GM12801 (cell line): ENCODE data around the gene NCAM2.

Source experiments
- TF ChIP-seq, protein P1 (sequence below): IDR thresholded peaks from one replicate; pipeline ENCODE4 v1.5.1; 2011; ENCODE audit warnings: control low read depth; ENCODE audit not compliant: insufficient read length; ENCODE audit errors: extremely low read depth

Gene NCAM2

DNA sequence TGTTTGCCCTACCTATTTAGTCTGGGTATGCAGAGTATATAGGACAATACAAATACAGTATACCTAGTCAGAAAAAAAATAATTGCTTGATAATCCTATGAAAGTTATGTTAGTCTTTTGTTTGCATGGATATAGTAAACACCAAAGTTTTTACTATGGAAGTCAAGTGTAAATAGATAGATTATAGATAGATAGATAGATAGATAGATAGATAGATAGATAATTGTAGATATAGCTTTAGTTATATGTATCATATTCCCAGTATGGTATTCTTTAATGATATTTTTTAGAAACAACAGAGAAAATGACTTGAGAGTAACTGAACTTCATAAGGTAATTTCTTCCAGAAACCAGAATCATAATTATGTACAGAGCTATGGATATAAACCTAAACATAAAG, 158.2 kb downstream of the NCAM2 start:
- TF ChIP-seq, protein P1, sequence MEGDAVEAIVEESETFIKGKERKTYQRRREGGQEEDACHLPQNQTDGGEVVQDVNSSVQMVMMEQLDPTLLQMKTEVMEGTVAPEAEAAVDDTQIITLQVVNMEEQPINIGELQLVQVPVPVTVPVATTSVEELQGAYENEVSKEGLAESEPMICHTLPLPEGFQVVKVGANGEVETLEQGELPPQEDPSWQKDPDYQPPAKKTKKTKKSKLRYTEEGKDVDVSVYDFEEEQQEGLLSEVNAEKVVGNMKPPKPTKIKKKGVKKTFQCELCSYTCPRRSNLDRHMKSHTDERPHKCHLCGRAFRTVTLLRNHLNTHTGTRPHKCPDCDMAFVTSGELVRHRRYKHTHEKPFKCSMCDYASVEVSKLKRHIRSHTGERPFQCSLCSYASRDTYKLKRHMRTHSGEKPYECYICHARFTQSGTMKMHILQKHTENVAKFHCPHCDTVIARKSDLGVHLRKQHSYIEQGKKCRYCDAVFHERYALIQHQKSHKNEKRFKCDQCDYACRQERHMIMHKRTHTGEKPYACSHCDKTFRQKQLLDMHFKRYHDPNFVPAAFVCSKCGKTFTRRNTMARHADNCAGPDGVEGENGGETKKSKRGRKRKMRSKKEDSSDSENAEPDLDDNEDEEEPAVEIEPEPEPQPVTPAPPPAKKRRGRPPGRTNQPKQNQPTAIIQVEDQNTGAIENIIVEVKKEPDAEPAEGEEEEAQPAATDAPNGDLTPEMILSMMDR, result no peak

DNA sequence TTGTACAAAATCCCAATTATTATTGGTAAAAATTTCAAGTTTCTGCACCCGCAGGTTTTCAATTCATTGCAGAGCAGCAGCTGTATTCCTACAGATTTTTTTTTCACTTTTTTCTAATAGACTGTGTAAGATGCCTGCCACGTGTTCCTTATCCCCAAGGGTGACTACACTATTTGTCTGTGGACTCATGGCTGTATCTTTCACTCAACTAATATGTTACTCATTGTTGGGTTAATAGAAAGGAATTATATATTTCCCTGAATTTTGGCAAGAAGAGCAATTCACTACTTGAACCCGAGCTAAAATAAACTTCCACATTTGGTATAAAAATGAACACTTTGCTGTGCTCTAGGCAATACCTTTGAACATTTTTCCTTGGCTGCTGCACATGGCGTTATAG, 158.7 kb downstream of the NCAM2 start:
- TF ChIP-seq, protein P1, result no peak

DNA sequence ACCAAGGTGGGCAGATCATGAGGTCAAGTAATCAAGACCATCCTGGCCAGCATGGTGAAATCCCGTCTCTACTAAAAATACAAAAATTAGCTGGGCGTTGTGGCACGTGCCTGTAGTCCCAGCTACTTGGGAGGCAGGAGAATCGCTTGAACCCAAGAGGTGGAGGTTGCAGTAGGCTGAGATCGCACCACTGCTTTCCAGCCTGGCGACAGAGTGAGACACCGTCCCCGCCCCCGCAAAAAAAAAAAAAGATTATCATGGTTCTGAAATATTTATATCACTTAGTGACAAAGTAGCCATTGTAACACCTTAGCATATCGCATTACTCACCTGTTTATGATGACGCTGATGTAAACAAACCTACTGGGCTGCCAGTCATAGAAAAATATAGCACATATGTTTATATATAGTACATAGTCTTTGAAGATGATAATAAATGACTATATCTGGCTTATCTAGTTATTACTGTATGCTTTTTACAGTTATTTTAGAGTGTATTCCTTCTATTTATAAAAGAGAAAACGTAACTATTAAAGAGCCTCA, 160.2 kb downstream of the NCAM2 start:
- TF ChIP-seq, protein P1, result no peak

DNA sequence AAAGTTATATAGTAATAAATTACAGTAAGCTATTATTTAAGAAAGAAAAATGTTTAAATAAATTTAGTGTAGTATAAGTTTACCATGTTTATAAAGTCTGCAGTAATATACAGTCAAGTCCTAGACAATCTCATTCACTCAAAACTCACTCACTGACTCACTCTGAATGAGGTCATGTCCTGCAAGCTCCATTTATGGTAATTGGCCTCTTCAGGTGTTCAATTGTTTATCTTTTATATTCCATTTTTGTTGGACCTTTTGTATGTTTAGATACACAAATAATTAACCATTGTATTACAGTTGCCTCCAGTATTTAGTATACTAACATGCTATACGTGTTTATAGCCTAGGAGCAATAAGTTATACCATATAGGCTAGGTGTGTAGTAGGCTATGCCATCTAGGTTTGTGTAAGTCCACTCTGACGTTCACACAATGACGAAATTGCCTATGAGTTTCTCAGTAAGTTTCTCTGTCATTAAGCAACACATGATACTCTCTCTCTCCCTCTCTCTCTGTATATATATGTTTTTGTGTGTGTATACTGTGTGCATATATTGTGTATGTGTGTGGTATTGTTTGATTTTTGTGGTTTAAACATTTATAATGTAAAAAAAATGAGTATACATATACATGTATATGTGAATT, 161.2 kb downstream of the NCAM2 start:
- TF ChIP-seq, protein P1, result no peak

DNA sequence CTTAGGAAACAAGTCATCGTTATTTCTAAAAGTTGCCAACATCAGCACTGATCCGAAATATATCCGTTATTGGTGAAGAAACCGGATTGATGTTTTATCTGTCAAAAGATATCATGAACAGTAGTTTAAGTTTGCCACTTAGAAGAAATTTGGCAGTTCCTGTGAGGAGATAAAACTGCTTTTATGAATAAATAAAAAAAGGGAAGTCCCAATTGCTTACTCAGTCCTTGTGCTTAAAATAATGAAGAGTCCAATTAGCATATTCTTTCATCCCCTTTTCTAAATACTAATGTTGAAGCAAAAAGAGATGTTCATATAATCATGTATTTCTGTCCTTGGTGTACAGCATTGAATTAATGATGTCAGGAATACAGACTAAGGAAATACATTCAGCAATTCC, 164.6 kb downstream of the NCAM2 start:
- TF ChIP-seq, protein P1, result no peak

DNA sequence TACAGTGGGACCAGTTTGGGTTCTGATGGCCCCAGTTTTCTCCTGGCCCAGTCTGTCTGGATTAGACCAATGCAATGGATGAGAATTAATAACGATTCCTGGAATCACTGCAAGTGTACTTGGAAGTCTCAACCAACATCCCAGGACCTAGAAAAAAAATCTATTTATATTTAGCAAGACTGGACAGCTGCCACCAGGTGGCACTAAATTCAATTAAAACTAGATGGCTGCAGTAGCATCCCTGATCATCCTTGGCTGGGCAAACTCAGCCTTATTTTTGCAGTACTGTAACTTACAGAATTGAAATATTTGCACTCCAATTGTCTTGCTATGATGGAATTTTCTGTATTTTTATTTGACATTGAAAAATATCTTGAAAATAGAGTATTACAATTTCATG, 165.7 kb downstream of the NCAM2 start:
- TF ChIP-seq, protein P1, result no peak

DNA sequence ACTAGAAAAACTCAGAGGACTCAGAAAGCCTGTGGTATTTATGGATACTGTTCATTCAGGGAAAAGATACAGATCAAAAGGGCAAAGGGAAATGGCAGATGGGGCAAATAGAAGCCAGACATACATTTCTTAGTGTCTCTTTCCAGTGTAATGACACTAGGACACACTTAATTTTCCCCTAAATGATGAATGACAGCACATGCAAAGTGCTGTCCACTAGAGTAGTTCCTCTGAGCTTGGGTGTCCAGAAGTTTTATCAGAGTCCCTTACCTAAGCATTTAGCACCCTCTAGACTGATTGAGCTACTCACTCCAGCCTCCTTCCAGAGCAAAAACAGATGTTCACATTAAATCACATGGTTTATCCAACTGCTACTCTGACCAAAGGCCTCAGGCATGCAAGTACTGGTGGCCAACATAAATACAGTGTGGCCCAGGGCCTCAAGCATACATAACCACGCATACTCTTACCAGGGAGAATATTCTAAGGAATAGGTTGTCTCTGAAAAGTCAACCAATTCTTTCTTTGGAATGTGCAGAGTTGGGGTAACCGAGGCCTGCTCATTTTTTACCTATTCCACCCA, 166.9 kb downstream of the NCAM2 start:
- TF ChIP-seq, protein P1, result no peak
